Body of pancreas (tissue), 4 donors: ENCODE measurements around the gene PDIA5.

Experiments
- POLR2A ChIP-seq, 3 donors: fragments of 450-650 bp; IDR thresholded peaks; one replicate each; pipeline ENCODE4 v1.6.1; 2016; ENCODE audit warnings: antibody characterized with exemption in 3 of 3, mild to moderate bottlenecking in 2 of 3
- TF ChIP-seq, protein P1 (sequence below), 7 experiments: fragments of 450-650 bp in 4 of 7; fragments of 200-600 bp in 3 of 7; sonication (generic) in 3 of 7; IDR thresholded peaks; one replicate each; pipeline ENCODE4 v1.5.1; 2016 to 2019; ENCODE audit warnings: antibody characterized with exemption in 7 of 7

DNA sequence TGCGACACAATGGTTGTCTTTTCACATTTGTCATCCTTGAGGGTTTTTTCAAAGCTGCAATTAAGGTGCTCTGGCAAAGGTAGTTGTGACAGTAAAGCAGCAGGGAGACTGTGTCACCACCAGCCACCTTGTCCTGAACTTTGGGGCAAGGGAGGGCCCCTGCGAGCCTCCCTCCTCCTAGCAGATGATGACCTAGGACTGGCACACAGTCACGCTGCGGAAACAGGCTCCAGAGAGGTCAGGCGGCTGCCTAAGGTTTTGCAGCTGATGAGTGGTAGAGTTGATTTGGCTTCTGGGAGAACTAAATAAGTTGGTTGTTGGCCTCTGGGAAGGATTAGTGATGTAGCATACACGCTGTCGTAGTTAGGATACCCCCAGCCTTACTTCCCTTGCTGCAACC, 62.7 kb downstream of the PDIA5 start:
- TF ChIP-seq, protein P1, sequence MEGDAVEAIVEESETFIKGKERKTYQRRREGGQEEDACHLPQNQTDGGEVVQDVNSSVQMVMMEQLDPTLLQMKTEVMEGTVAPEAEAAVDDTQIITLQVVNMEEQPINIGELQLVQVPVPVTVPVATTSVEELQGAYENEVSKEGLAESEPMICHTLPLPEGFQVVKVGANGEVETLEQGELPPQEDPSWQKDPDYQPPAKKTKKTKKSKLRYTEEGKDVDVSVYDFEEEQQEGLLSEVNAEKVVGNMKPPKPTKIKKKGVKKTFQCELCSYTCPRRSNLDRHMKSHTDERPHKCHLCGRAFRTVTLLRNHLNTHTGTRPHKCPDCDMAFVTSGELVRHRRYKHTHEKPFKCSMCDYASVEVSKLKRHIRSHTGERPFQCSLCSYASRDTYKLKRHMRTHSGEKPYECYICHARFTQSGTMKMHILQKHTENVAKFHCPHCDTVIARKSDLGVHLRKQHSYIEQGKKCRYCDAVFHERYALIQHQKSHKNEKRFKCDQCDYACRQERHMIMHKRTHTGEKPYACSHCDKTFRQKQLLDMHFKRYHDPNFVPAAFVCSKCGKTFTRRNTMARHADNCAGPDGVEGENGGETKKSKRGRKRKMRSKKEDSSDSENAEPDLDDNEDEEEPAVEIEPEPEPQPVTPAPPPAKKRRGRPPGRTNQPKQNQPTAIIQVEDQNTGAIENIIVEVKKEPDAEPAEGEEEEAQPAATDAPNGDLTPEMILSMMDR (IDR thresholded peaks at IDR 0.05): no peak
- TF ChIP-seq POLR2A (IDR thresholded peaks at IDR 0.05): no peak
